ENCODE measurements around the gene MSMB. TPM values are rescaled to one million over a fixed set of nuclear protein-coding genes. Genes with fewer than 3 reads are reported as not detected.

The MSMB gene
- total RNA-seq, 1 donor from 2014 or later: not detected

DNA sequence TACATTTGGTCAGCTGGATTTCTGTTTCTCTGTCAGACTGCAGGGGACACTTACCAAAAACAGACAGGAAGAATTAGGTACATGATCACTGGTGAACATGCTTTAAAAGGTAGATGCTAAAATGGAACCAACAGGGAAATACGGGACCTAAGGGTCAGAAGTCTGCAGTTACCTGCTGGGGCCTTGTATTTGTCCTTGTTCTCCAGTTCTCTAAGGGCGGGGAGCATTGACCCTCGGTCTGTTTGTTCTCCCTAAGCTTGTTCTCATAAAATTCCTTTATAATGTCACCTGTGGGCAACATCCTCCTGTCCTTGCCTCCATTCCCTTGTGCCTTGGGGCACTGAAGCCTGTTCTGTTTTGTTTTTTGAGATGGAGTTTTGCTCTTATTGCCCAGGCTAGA is 29.8 kb upstream of the MSMB start:
- no peak overlapping the region for H3K4me2 ChIP-seq
- H3K36me3 Mint-ChIP-seq: no peaks in the 10 kb centered on the region
- H3K9me3 Mint-ChIP-seq: peaks cover 3% of the 10 kb centered on the region
- no peaks in the 10 kb centered on the region for H3K4me1 Mint-ChIP-seq
- H3K27ac Mint-ChIP-seq: no peak overlapping the region
- no peak overlapping the region for H3K9ac ChIP-seq
- H3K36me3 ChIP-seq: no peaks in the 10 kb centered on the region
- H3K4me1 ChIP-seq: no peaks in the 10 kb centered on the region
- peaks cover 2% of the 10 kb centered on the region for H3K27me3 Mint-ChIP-seq (ENCODE audit: insufficient read depth, low read depth)
- H4K20me1 ChIP-seq (ENCODE audit: low read depth): no peaks in the 10 kb centered on the region
- H3K79me2 ChIP-seq (ENCODE audit: low read depth): no peaks in the 10 kb centered on the region
- no peak overlapping the region for H3K4me3 ChIP-seq
- H3K27ac ChIP-seq: no peak overlapping the region
- H3K27me3 ChIP-seq: no peaks in the 10 kb centered on the region
- TF ChIP-seq EZH2 (IDR thresholded peaks at IDR 0.05): no peak
- no peaks in the 10 kb centered on the region for H3K9me3 ChIP-seq (ENCODE audit: low read depth)
- DNase-seq (ENCODE audit: low spot score): no peak
- H3F3A ChIP-seq (ENCODE audit: low read depth): no peaks in the 10 kb centered on the region
- H3K4me3 Mint-ChIP-seq: no peak overlapping the region
- H2AFZ ChIP-seq (replicated peaks): no peak overlapping the region

DNA sequence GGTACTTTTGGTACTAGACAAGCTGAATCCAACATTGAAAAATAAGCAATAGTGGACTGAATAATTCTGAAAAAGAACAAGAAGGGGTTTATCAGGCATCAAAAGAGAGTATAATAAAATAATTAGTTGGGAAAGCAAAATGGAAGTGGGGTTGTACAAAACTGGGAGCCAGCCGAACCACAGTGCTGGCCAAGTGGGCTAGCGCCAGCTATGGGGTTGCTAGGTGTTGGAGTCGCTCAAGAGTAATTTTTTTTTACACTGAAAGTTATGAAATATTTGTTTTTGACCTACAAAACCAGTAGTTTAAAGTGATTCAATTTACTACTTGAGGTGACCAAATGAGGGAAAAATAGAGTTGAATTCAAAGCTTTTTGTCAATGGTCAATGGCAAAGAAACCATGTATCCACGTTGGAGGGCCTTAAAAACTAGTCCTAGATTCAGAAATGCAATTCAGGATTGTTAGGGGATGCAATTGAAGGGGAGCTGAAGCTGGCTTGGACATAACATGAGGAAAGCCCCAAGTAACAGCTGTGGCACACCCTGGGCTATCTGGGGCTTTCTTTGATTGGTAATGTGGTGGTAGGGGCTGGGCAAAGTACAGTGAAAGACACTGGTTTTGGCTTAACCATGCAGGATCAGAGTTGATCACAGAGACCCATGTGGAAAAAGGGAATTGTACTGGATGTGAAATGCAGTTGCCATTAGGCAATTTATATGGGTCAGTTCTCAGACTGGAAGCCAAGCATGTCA is 28.3 kb upstream of the MSMB start:
- Mint-ChIP-seq H3K36me3 (no peaks in the 10 kb centered on the region), H3K4me3 (no peak overlapping the region), H3K27ac (no peak overlapping the region), H3K4me1 (no peaks in the 10 kb centered on the region), H3K27me3 (ENCODE audit: insufficient read depth, low read depth) (peaks cover 5% of the 10 kb centered on the region), H3K9me3 (peaks cover 3% of the 10 kb centered on the region)
- DNase-seq (ENCODE audit: low spot score): no peak
- Histone ChIP-seq H3K27ac (no peak overlapping the region), H3K27me3 (no peaks in the 10 kb centered on the region), H3K4me3 (no peak overlapping the region), H2AFZ (replicated peaks) (no peak overlapping the region), H3K9me3 (ENCODE audit: low read depth) (no peaks in the 10 kb centered on the region), H3F3A (ENCODE audit: low read depth) (no peaks in the 10 kb centered on the region), H3K79me2 (ENCODE audit: low read depth) (no peaks in the 10 kb centered on the region), H4K20me1 (ENCODE audit: low read depth) (no peaks in the 10 kb centered on the region), H3K4me1 (no peaks in the 10 kb centered on the region), H3K9ac (no peak overlapping the region), H3K36me3 (no peaks in the 10 kb centered on the region), H3K4me2 (no peak overlapping the region)
- TF ChIP-seq EZH2 (IDR thresholded peaks at IDR 0.05) (no peak), EZH2phosphoT487 (IDR thresholded peaks at IDR 0.05) (no peak)
- TF ChIP-seq, protein P1, sequence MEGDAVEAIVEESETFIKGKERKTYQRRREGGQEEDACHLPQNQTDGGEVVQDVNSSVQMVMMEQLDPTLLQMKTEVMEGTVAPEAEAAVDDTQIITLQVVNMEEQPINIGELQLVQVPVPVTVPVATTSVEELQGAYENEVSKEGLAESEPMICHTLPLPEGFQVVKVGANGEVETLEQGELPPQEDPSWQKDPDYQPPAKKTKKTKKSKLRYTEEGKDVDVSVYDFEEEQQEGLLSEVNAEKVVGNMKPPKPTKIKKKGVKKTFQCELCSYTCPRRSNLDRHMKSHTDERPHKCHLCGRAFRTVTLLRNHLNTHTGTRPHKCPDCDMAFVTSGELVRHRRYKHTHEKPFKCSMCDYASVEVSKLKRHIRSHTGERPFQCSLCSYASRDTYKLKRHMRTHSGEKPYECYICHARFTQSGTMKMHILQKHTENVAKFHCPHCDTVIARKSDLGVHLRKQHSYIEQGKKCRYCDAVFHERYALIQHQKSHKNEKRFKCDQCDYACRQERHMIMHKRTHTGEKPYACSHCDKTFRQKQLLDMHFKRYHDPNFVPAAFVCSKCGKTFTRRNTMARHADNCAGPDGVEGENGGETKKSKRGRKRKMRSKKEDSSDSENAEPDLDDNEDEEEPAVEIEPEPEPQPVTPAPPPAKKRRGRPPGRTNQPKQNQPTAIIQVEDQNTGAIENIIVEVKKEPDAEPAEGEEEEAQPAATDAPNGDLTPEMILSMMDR (IDR thresholded peaks at IDR 0.05): no peak

DNA sequence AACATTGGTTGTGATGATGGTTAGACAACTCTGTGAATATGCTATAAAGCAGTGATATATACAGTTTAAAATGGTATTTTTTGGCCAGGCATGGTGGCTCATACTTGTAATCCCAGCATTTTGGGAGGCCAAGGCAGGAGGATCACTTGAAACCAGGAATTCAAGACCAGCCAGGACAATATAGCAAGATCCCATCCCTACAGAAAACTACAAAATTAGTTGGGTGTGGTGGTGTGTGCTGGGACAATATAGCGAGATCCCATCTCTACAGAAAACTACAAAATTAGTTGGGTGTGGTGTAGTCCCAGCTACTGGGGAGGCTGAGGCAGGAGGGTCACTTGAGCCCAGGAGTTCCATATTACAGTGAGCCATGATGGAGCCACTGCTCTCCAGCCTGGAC is 27.5 kb upstream of the MSMB start:
- H3K9ac ChIP-seq: no peak overlapping the region
- no peak for DNase-seq (ENCODE audit: low spot score)
- no peaks in the 10 kb centered on the region for H4K20me1 ChIP-seq (ENCODE audit: low read depth)
- H3K27ac Mint-ChIP-seq: no peak overlapping the region
- TF ChIP-seq EZH2 (IDR thresholded peaks at IDR 0.05) (no peak), EZH2phosphoT487 (IDR thresholded peaks at IDR 0.05) (no peak)
- TF ChIP-seq, protein P1 (IDR thresholded peaks at IDR 0.05): no peak
- H3K27ac ChIP-seq: no peak overlapping the region
- H3K27me3 Mint-ChIP-seq (ENCODE audit: insufficient read depth, low read depth): peaks cover 3% of the 10 kb centered on the region
- H3K79me2 ChIP-seq (ENCODE audit: low read depth): no peaks in the 10 kb centered on the region
- H3K4me1 ChIP-seq: no peaks in the 10 kb centered on the region
- H3K9me3 ChIP-seq (ENCODE audit: low read depth): no peaks in the 10 kb centered on the region
- no peak overlapping the region for H3K4me2 ChIP-seq
- H3K4me3 Mint-ChIP-seq: no peak overlapping the region
- peaks cover 3% of the 10 kb centered on the region for H3K9me3 Mint-ChIP-seq
- H3F3A ChIP-seq (ENCODE audit: low read depth): peaks cover 3% of the 10 kb centered on the region
- no peaks in the 10 kb centered on the region for H3K36me3 ChIP-seq
- H3K4me3 ChIP-seq: no peak overlapping the region
- H3K27me3 ChIP-seq: no peaks in the 10 kb centered on the region
- H2AFZ ChIP-seq (replicated peaks): no peak overlapping the region
- no peaks in the 10 kb centered on the region for H3K4me1 Mint-ChIP-seq
- H3K36me3 Mint-ChIP-seq: no peaks in the 10 kb centered on the region

DNA sequence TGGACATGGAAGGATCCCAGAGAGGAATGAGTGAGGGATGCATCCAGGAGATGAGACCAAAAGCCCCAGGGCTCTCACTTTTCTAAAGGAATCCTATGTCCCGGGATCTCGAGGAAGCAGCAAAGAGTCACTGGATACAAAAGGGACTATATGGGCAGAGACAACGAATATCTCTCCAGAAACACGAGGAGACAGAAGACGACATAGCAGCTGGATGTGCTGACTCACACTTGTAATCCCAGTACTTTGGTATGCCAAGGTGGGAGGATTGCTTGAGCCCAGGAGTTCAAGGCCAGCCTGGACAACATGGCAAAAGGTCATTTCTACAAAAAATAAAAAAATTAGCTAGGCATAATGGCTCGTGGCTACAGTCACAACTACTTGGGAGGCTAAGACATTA is 24.7 kb upstream of the MSMB start:
- Mint-ChIP-seq H3K36me3 (no peaks in the 10 kb centered on the region), H3K27ac (no peak overlapping the region), H3K4me3 (no peak overlapping the region), H3K27me3 (ENCODE audit: insufficient read depth, low read depth) (peaks cover 3% of the 10 kb centered on the region), H3K9me3 (peaks cover 3% of the 10 kb centered on the region), H3K4me1 (no peaks in the 10 kb centered on the region)
- Histone ChIP-seq H3K36me3 (no peaks in the 10 kb centered on the region), H2AFZ (replicated peaks) (no peak overlapping the region), H3K4me2 (no peak overlapping the region), H3K9ac (no peak overlapping the region), H3K27ac (no peak overlapping the region), H4K20me1 (ENCODE audit: low read depth) (no peaks in the 10 kb centered on the region), H3K27me3 (no peaks in the 10 kb centered on the region), H3F3A (ENCODE audit: low read depth) (peaks cover 13% of the 10 kb centered on the region), H3K4me3 (no peak overlapping the region), H3K9me3 (ENCODE audit: low read depth) (no peaks in the 10 kb centered on the region), H3K4me1 (peaks cover 8% of the 10 kb centered on the region), H3K79me2 (ENCODE audit: low read depth) (no peaks in the 10 kb centered on the region)
- TF ChIP-seq EZH2phosphoT487 (IDR thresholded peaks at IDR 0.05): no peak
- TF ChIP-seq, protein P1 (IDR thresholded peaks at IDR 0.05): no peak
- no peak for TF ChIP-seq EZH2 (IDR thresholded peaks at IDR 0.05)
- no peak for DNase-seq (ENCODE audit: low spot score)
